Measurements from ENCODE around the gene CRIP3.
A peak's percentile ranks its signal among the peaks of the same experiment; 100 is the strongest.

DNA sequence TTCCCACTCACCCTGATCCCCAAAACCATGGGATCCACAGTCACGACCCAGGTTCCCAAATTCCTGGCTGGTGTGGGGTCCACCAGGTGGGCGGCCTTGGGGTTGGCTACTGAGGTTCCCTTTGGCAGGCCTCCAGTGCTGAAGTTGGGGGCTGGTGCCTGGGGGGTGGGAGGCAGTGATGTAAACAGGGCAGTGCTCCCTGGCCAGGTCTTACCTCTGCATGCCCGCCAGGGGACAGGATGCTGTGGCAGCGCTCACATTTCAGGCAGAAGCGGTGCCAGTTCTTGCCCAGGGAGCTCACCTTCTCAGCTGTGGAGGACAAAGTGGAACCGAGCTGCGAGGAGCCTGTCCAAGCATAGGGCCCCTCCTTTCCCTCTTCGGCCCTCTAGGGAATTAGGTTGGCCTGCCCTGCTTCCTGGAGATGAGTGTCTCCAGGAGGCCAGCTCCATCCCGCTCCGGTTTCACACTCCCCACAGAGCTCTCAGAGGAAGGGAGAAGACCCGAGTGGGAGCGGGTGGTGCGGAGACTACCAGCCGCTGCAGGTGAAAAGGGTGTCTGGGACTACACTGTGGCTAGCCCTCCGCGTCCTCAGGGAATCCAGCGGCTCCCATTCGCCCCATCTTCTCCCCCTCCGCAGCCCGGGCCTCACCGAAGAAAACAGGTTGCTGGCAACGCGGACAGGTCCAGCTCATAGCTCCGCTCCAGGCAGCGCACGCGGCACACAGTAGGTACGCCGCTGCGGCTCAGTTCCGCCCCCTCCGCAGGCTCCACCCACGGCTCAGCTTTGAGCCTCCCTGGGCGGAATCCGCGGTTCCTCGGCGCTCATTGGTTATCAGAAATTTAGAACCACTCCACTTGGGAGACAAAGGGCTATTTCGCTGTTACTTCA is at the start of gene CRIP3:
- TF ChIP-seq, protein P1, sequence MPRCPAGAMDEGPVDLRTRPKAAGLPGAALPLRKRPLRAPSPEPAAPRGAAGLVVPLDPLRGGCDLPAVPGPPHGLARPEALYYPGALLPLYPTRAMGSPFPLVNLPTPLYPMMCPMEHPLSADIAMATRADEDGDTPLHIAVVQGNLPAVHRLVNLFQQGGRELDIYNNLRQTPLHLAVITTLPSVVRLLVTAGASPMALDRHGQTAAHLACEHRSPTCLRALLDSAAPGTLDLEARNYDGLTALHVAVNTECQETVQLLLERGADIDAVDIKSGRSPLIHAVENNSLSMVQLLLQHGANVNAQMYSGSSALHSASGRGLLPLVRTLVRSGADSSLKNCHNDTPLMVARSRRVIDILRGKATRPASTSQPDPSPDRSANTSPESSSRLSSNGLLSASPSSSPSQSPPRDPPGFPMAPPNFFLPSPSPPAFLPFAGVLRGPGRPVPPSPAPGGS (IDR thresholded peaks at IDR 0.05; ENCODE audit: borderline replicate concordance, insufficient read depth, low read depth, low read length, poor library complexity, severe bottlenecking) = no peak
- no peak for TF ChIP-seq MAX (IDR thresholded peaks at IDR 0.05; ENCODE audit: low read depth, low read length)
- TF ChIP-seq PAX5 (IDR thresholded peaks at IDR 0.05; ENCODE audit: borderline replicate concordance, low read depth, low read length) = no peak
- no peak for TF ChIP-seq EZH2 (IDR thresholded peaks at IDR 0.05; ENCODE audit: borderline replicate concordance, control insufficient read depth, low read depth, low read length)
- TF ChIP-seq IKZF1 (conservative IDR thresholded peaks at IDR 0.05) = peak; percentile 68
- TF ChIP-seq, protein P2, sequence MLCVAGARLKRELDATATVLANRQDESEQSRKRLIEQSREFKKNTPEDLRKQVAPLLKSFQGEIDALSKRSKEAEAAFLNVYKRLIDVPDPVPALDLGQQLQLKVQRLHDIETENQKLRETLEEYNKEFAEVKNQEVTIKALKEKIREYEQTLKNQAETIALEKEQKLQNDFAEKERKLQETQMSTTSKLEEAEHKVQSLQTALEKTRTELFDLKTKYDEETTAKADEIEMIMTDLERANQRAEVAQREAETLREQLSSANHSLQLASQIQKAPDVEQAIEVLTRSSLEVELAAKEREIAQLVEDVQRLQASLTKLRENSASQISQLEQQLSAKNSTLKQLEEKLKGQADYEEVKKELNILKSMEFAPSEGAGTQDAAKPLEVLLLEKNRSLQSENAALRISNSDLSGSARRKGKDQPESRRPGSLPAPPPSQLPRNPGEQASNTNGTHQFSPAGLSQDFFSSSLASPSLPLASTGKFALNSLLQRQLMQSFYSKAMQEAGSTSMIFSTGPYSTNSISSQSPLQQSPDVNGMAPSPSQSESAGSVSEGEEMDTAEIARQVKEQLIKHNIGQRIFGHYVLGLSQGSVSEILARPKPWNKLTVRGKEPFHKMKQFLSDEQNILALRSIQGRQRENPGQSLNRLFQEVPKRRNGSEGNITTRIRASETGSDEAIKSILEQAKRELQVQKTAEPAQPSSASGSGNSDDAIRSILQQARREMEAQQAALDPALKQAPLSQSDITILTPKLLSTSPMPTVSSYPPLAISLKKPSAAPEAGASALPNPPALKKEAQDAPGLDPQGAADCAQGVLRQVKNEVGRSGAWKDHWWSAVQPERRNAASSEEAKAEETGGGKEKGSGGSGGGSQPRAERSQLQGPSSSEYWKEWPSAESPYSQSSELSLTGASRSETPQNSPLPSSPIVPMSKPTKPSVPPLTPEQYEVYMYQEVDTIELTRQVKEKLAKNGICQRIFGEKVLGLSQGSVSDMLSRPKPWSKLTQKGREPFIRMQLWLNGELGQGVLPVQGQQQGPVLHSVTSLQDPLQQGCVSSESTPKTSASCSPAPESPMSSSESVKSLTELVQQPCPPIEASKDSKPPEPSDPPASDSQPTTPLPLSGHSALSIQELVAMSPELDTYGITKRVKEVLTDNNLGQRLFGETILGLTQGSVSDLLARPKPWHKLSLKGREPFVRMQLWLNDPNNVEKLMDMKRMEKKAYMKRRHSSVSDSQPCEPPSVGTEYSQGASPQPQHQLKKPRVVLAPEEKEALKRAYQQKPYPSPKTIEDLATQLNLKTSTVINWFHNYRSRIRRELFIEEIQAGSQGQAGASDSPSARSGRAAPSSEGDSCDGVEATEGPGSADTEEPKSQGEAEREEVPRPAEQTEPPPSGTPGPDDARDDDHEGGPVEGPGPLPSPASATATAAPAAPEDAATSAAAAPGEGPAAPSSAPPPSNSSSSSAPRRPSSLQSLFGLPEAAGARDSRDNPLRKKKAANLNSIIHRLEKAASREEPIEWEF (IDR thresholded peaks at IDR 0.05; ENCODE audit: insufficient replicate concordance, low read depth, low read length) = no peak
- no peak for TF ChIP-seq POLR2A (IDR thresholded peaks at IDR 0.05; ENCODE audit: low read depth, low read length)
- TF ChIP-seq REST (IDR thresholded peaks at IDR 0.05; ENCODE audit: low read depth, low read length) = no peak
- TF ChIP-seq, protein P3, sequence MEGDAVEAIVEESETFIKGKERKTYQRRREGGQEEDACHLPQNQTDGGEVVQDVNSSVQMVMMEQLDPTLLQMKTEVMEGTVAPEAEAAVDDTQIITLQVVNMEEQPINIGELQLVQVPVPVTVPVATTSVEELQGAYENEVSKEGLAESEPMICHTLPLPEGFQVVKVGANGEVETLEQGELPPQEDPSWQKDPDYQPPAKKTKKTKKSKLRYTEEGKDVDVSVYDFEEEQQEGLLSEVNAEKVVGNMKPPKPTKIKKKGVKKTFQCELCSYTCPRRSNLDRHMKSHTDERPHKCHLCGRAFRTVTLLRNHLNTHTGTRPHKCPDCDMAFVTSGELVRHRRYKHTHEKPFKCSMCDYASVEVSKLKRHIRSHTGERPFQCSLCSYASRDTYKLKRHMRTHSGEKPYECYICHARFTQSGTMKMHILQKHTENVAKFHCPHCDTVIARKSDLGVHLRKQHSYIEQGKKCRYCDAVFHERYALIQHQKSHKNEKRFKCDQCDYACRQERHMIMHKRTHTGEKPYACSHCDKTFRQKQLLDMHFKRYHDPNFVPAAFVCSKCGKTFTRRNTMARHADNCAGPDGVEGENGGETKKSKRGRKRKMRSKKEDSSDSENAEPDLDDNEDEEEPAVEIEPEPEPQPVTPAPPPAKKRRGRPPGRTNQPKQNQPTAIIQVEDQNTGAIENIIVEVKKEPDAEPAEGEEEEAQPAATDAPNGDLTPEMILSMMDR (IDR thresholded peaks at IDR 0.05 in 2 of 3, conservative IDR thresholded peaks at IDR 0.05 in 1 of 3; ENCODE audit: control insufficient read depth in 2 of 3, extremely low read depth in 1 of 3, insufficient read depth in 1 of 3, low read depth in 3 of 3, low read length in 3 of 3) = peak; percentile 49 to 79 (median 50)
- TF ChIP-seq CEBPZ (IDR thresholded peaks at IDR 0.05; ENCODE audit: low read depth, low read length) = no peak
- no peak for TF ChIP-seq SP1 (IDR thresholded peaks at IDR 0.05; ENCODE audit: low read depth, low read length)
